GM23248 (cell line): ENCODE measurements around the gene NCF2.

Experiments
- EZH2 ChIP-seq: fragments of 200-600 bp; sonication (generic); IDR thresholded peaks from 2 replicates; pipeline ENCODE4 v1.6.1; 2018; ENCODE audit warnings: antibody characterized with exemption, mild to moderate bottlenecking; ENCODE audit not compliant: insufficient read depth, poor library complexity, severe bottlenecking
- EZH2phosphoT487 ChIP-seq: fragments of 200-600 bp; sonication (generic); IDR thresholded peaks from 2 replicates; pipeline ENCODE4 v1.6.1; 2018; ENCODE audit warnings: antibody characterized with exemption, moderate library complexity, mild to moderate bottlenecking, low read depth; ENCODE audit not compliant: insufficient read depth

- TF ChIP-seq EZH2 (no peak), EZH2phosphoT487 (no peak)
Measured at GRCh38 chr1:183595537-183595936, 5.3 kb upstream of the NCF2 start.
